H1 (cell line): Measurements from ENCODE around the gene CTPS2. TPM values are rescaled to one million over a fixed set of nuclear protein-coding genes. Genes with fewer than 3 reads are reported as not detected.

Experiments used
- CTCF ChIA-PET: fragments of 300-600 bp; sonication (Branson Sonifier 250); formaldehyde crosslinking; loops from one replicate; lab custom pipeline; 2021; ENCODE audit not compliant: partially characterized antibody; lab: Charles Lee
- POLR2A ChIA-PET: fragments of 300-600 bp; sonication (Branson Sonifier 250); formaldehyde crosslinking; loops from one replicate; lab custom pipeline; 2021; ENCODE audit warnings: inconsistent platforms; ENCODE audit not compliant: partially characterized antibody; lab: Charles Lee
- DNase-seq, 2 experiments: peaks; one replicate each; pipeline versions ENCODE4 v3.0.0 to v3.0.0-alpha.2; 2010 to 2022; ENCODE audit warnings: low spot score in 2 of 2, low read depth in 1 of 2, mixed read lengths in 1 of 2
- FAIRE-seq: peaks from 2 replicates; lab custom pipeline; 2011; peaks lifted over from hg19 to GRCh38; lab: Jason Lieb, UNC
- H2AFZ ChIP-seq: 2 replicates; pipeline ENCODE4 v1.8.1; 2012; ENCODE audit warnings: low read length, inconsistent platforms
- H2AK5ac ChIP-seq: 2 replicates; pipeline ENCODE4 v1.6.1; 2013; ENCODE audit warnings: low read depth, low read length
- H2BK120ac ChIP-seq: replicated peaks from 2 replicates; pipeline ENCODE3; 2013; ENCODE audit warnings: low read depth, low read length, inconsistent platforms
- H2BK12ac ChIP-seq: 2 replicates; pipeline ENCODE4 v1.6.1; 2013; ENCODE audit warnings: low read depth, low read length
- H2BK15ac ChIP-seq: 2 replicates; pipeline ENCODE4 v1.6.1; 2013; ENCODE audit warnings: low read length
- H2BK20ac ChIP-seq: 2 replicates; pipeline ENCODE4 v1.6.1; 2013; ENCODE audit warnings: low read length
- H2BK5ac ChIP-seq: 2 replicates; pipeline ENCODE4 v1.6.1; 2013; ENCODE audit warnings: low read depth, low read length
- H3K14ac ChIP-seq: 2 replicates; pipeline ENCODE4 v1.6.1; 2013; ENCODE audit warnings: inconsistent platforms; ENCODE audit not compliant: insufficient read length
- H3K18ac ChIP-seq: 2 replicates; pipeline ENCODE4 v1.6.1; 2013; ENCODE audit warnings: low read length; ENCODE audit errors: extremely low read depth
- H3K23ac ChIP-seq: 2 replicates; pipeline ENCODE4 v1.6.1; 2013; ENCODE audit warnings: inconsistent platforms; ENCODE audit not compliant: insufficient read length
- H3K23me2 ChIP-seq: 2 replicates; pipeline ENCODE4 v1.6.1; 2013; ENCODE audit warnings: low read depth, low read length
- H3K27ac ChIP-seq: 2 replicates; pipeline ENCODE4 v1.6.1; 2011; ENCODE audit warnings: low read depth, low read length, inconsistent platforms
- H3K27me3 ChIP-seq, 4 experiments: replicated peaks in 1 of 4; 1 replicate in 1 of 4; 2 replicates in 3 of 4; pipeline versions ENCODE4 v1.6.1 to v1.8.1; 2011 to 2013; ENCODE audit warnings: low read length in 3 of 4, mild to moderate bottlenecking in 3 of 4, inconsistent platforms in 2 of 4, mixed read lengths in 2 of 4, moderate library complexity in 1 of 4; ENCODE audit not compliant: control insufficient read depth in 3 of 4, insufficient read depth in 3 of 4; ENCODE audit errors: extremely low read depth in 1 of 4
- H3K36me3 ChIP-seq, 4 experiments: 2 replicates each; pipeline versions ENCODE4 v1.6.1 to v1.8.1; 2011 to 2013; ENCODE audit warnings: mild to moderate bottlenecking in 4 of 4, low read length in 3 of 4, moderate library complexity in 2 of 4, control low read depth in 1 of 4, inconsistent platforms in 1 of 4; ENCODE audit not compliant: insufficient read depth in 4 of 4, control insufficient read depth in 2 of 4
- H3K4ac ChIP-seq: replicated peaks from 2 replicates; pipeline ENCODE3; 2013; ENCODE audit warnings: low read length, low read depth, mixed read lengths, inconsistent platforms; ENCODE audit not compliant: insufficient read length
- H3K4me1 ChIP-seq, 4 experiments: replicated peaks in 1 of 4; 1 replicate in 1 of 4; 2 replicates in 3 of 4; pipeline versions ENCODE4 v1.6.1 to v1.8.1; 2011 to 2013; ENCODE audit warnings: low read length in 3 of 4, inconsistent platforms in 2 of 4, mixed read lengths in 1 of 4; ENCODE audit not compliant: insufficient read depth in 4 of 4, control insufficient read depth in 3 of 4
- H3K4me2 ChIP-seq, 2 experiments: 2 replicates each; pipeline versions ENCODE4 v1.6.1 to v1.8.1; 2011 to 2013; ENCODE audit warnings: low read depth in 2 of 2, low read length in 2 of 2, control low read depth in 1 of 2, inconsistent platforms in 1 of 2, mild to moderate bottlenecking in 1 of 2; ENCODE audit not compliant: insufficient read depth in 1 of 2
- H3K4me3 ChIP-seq, 4 experiments: fragments of 200-600, 300-600 bp in 1 of 4; sonication (generic), shearing (Covaris generic), sonication (Bioruptor Twin) in 1 of 4; 2 replicates each; pipeline versions ENCODE4 v1.5.1 to v1.8.1; 2011 to 2016; ENCODE audit warnings: low read length in 4 of 4, low read depth in 3 of 4, control low read depth in 2 of 4, inconsistent platforms in 2 of 4, mild to moderate bottlenecking in 2 of 4, mixed read lengths in 1 of 4, moderate library complexity in 1 of 4; ENCODE audit not compliant: insufficient read depth in 2 of 4; ENCODE audit errors: extremely low read depth in 1 of 4
- H3K56ac ChIP-seq: replicated peaks from 2 replicates; pipeline ENCODE3; 2013; ENCODE audit warnings: low read depth, mild to moderate bottlenecking, mixed read lengths, low read length, inconsistent platforms; ENCODE audit not compliant: insufficient read length
- H3K79me1 ChIP-seq: 2 replicates; pipeline ENCODE4 v1.6.1; 2013; ENCODE audit warnings: low read depth, low read length, control low read depth
- H3K79me2 ChIP-seq, 2 experiments: 2 replicates each; pipeline versions ENCODE4 v1.6.1 to v1.8.1; 2012 to 2013; ENCODE audit warnings: low read length in 2 of 2, mild to moderate bottlenecking in 2 of 2, inconsistent platforms in 1 of 2; ENCODE audit not compliant: insufficient read depth in 2 of 2, control insufficient read depth in 1 of 2
- H3K9ac ChIP-seq, 4 experiments: replicated peaks in 1 of 4; 1 replicate in 1 of 4; 2 replicates in 3 of 4; pipeline versions ENCODE4 v1.6.1 to v1.8.1; 2011 to 2013; ENCODE audit warnings: low read depth in 3 of 4, low read length in 3 of 4, control low read depth in 2 of 4, mild to moderate bottlenecking in 2 of 4, moderate library complexity in 2 of 4, inconsistent platforms in 1 of 4; ENCODE audit errors: extremely low read depth in 1 of 4
- H3K9me3 ChIP-seq, 2 experiments: 2 replicates each; pipeline versions ENCODE4 v1.6.1 to v1.8.1; 2012 to 2013; ENCODE audit warnings: mild to moderate bottlenecking in 2 of 2, moderate library complexity in 2 of 2, control low read depth in 1 of 2, inconsistent platforms in 1 of 2, low read depth in 1 of 2, low read length in 1 of 2, mixed read lengths in 1 of 2; ENCODE audit not compliant: insufficient read depth in 2 of 2
- H4K20me1 ChIP-seq, 2 experiments: replicated peaks in 1 of 2; 2 replicates each; pipeline versions ENCODE3 to v1.8.1; 2011 to 2013; ENCODE audit warnings: inconsistent platforms in 2 of 2, low read length in 2 of 2, mild to moderate bottlenecking in 1 of 2; ENCODE audit not compliant: insufficient read depth in 2 of 2, control insufficient read depth in 1 of 2
- H4K5ac ChIP-seq: 2 replicates; pipeline ENCODE4 v1.6.1; 2013; ENCODE audit warnings: low read length, low read depth, mixed read lengths, inconsistent platforms; ENCODE audit not compliant: insufficient read length
- H4K8ac ChIP-seq: 2 replicates; pipeline ENCODE4 v1.8.0; 2013; ENCODE audit warnings: mild to moderate bottlenecking, moderate library complexity, low read length, inconsistent platforms; ENCODE audit not compliant: insufficient read depth; ENCODE audit errors: extremely low read depth
- H4K91ac ChIP-seq: replicated peaks from 2 replicates; pipeline ENCODE3; 2013; ENCODE audit warnings: low read length, mixed read lengths, inconsistent platforms; ENCODE audit not compliant: insufficient read length
- CREB1 ChIP-seq: IDR thresholded peaks from 2 replicates; pipeline ENCODE4 v1.6.1; 2012; ENCODE audit warnings: inconsistent platforms
- CTCF ChIP-seq, 3 experiments: IDR thresholded peaks; 1 replicate in 2 of 3; 2 replicates in 1 of 3; pipeline versions ENCODE4 v1.5.1 to v1.6.1; 2011; ENCODE audit warnings: low read length in 3 of 3, mild to moderate bottlenecking in 3 of 3, inconsistent platforms in 2 of 3, low read depth in 1 of 3, moderate library complexity in 1 of 3; ENCODE audit not compliant: insufficient read depth in 1 of 3; ENCODE audit errors: control extremely low read depth in 1 of 3
- E2F6 ChIP-seq: IDR thresholded peaks from 2 replicates; pipeline ENCODE4 v1.6.1; 2012; ENCODE audit warnings: inconsistent platforms
- SIX5 ChIP-seq: IDR thresholded peaks from 2 replicates; pipeline ENCODE4 v1.6.1; 2011; ENCODE audit warnings: mild to moderate bottlenecking, low read depth, low read length
- TEAD4 ChIP-seq: IDR thresholded peaks from 2 replicates; pipeline ENCODE4 v1.6.1; 2012; ENCODE audit warnings: low read depth, low read length, inconsistent platforms, mixed read lengths
- WGBS, 2 experiments: shearing (Covaris generic) in 1 of 2; methylation state at CpG; one replicate each; pipeline versions ENCODE4 v1.1.6 to v1.1.7; 2013 to 2015; ENCODE audit warnings: low lambda C conversion rate in 2 of 2, mixed read lengths in 2 of 2, inconsistent platforms in 1 of 2, low coverage in 1 of 2, missing lambda C conversion rate in 1 of 2; ENCODE audit not compliant: insufficient replicate concordance in 2 of 2, insufficient coverage in 1 of 2, insufficient read length in 1 of 2; ENCODE audit errors: extremely low coverage in 1 of 2, missing lambda C conversion rate in 1 of 2; 5-methylcytosine and 5-hydroxymethylcytosine counted together
- polyA plus RNA-seq, 7 experiments: library from polyadenylated mRNA; depleted of rRNA in 3 of 7; stranded (reverse) in 5 of 7; unstranded in 2 of 7; fragments of >200 nt in 5 of 7; fragments of 200-250 nt in 2 of 7; gene quantifications; 1 replicate in 5 of 7; 2 replicates in 1 of 7; 4 replicates in 1 of 7; pipeline versions ENCODE4 v1.2.1 to v1.2.3, GENCODE V29; 2011 to 2013; ENCODE audit warnings: missing spikeins in 2 of 7, mixed read lengths in 2 of 7
- total RNA-seq: library from RNA; stranded (reverse); fragmentation: NEBNext Ultra II Directional; extraction: Animal tissue kit (Norgen Biotek cat#: 25700); gene quantifications from 2 replicates; pipeline ENCODE4 v1.2.1, GENCODE V29; 2021

The CTPS2 gene
- total and polyA plus RNA-seq, 2 of the 8 experiments (the other 6 are each of a cell fraction or from before 2014, with no cell fraction given), result 17.1 to 34.0 TPM

GRCh38 chrX:16603822-16604221, 108.6 kb downstream of the CTPS2 start:
- no peak overlapping the region for H2AFZ ChIP-seq
- no peaks in the 10 kb centered on the region for H3K27me3 ChIP-seq
- ChIA-PET POLR2A (no interaction called here), CTCF (no interaction called here)
- H3K4me3 ChIP-seq, result no peak overlapping the region
- H3K79me1 ChIP-seq, result no peaks in the 10 kb centered on the region
- no peak for DNase-seq
- no peak for FAIRE-seq
- no peak overlapping the region for H2AK5ac ChIP-seq
- no peak overlapping the region for H2BK120ac ChIP-seq
- H3K56ac ChIP-seq, result no peak overlapping the region
- no peak overlapping the region for H2BK5ac ChIP-seq
- H3K23me2 ChIP-seq, result no peaks in the 10 kb centered on the region
- no peak overlapping the region for H3K14ac ChIP-seq
- no peak overlapping the region for H2BK20ac ChIP-seq
- H3K4ac ChIP-seq, result no peak overlapping the region
- no peak overlapping the region for H4K5ac ChIP-seq
- no peak overlapping the region for H3K27ac ChIP-seq
- no peak overlapping the region for H2BK15ac ChIP-seq
- no peak overlapping the region for H2BK12ac ChIP-seq
- peaks cover 0 to 12% (median 3%) of the 10 kb centered on the region in 4 experiments; a peak in 4 of 8 replicates for H3K36me3 ChIP-seq
- no peak overlapping the region for H4K91ac ChIP-seq
- no peak overlapping the region for H3K23ac ChIP-seq
- no peaks in the 10 kb centered on the region for H4K20me1 ChIP-seq
- no peaks in the 10 kb centered on the region for H3K9me3 ChIP-seq
- H3K4me2 ChIP-seq, result no peak overlapping the region
- WGBS, 2 experiments, result 94% methylated on average over 4 of the region's 4 CpGs; no CpG with 5 or more reads in 1 of the 2 experiments
- H3K18ac ChIP-seq, result no peak overlapping the region; the same call in 1 of the 2 replicates
- no peak overlapping the region for H4K8ac ChIP-seq
- no peaks in the 10 kb centered on the region for H3K79me2 ChIP-seq
- no peaks in the 10 kb centered on the region; a peak in 1 of 7 replicates for H3K4me1 ChIP-seq
- H3K9ac ChIP-seq, result no peak overlapping the region
- TF ChIP-seq CTCF (IDR thresholded peaks at IDR 0.05; ENCODE audit: control extremely low read depth in 1 of 3, insufficient read depth in 1 of 3, low read depth in 1 of 3, low read length in 3 of 3) (no peak), CREB1 (no peak), TEAD4 (no peak), SIX5 (no peak), E2F6 (no peak)
